Body of pancreas (tissue), 4 donors: ENCODE results near the gene SGMS1. TPM values are rescaled to one million over a fixed set of nuclear protein-coding genes. Genes with fewer than 3 reads are reported as not detected.

Experiments
- ATAC-seq: fragments of 150-250 bp; one replicate; pipeline ENCODE4 v1.9.1; 2016
- DNase-seq, 4 donors: peaks; one replicate each; pipeline ENCODE4 v3.0.0-alpha.2; 2019
- H3K27ac ChIP-seq, 4 donors: fragments of 200-600 bp; sonication (generic); 1 replicate in 3 of 4; 2 replicates in 1 of 4; pipeline versions ENCODE4 v1.5.1 to v1.6.1; 2016 to 2019; ENCODE audit warnings: mild to moderate bottlenecking in 1 of 4, mixed read lengths in 1 of 4, moderate library complexity in 1 of 4
- H3K27me3 ChIP-seq, 2 donors: fragments of 200-600 bp; sonication (generic); one replicate each; pipeline ENCODE4 v1.6.0; 2016; ENCODE audit warnings: mild to moderate bottlenecking in 1 of 2
- H3K36me3 ChIP-seq, 2 donors: fragments of 200-600 bp; sonication (generic); replicated peaks in 1 of 2; 2 replicates each; pipeline ENCODE4 v1.5.1; 2016; ENCODE audit warnings: low read depth in 2 of 2; ENCODE audit not compliant: insufficient read depth in 1 of 2
- H3K4me1 ChIP-seq: fragments of 200-600 bp; sonication (generic); one replicate; pipeline ENCODE4 v1.6.0; 2016
- H3K4me3 ChIP-seq, 2 donors: fragments of 200-600 bp; sonication (generic); 1 replicate in 1 of 2; 2 replicates in 1 of 2; pipeline ENCODE4 v1.5.1; 2016 to 2019
- H3K9me3 ChIP-seq, 3 donors: fragments of 200-600 bp; sonication (generic); 1 replicate in 2 of 3; 2 replicates in 1 of 3; pipeline ENCODE4 v1.5.1; 2016
- CTCF ChIP-seq, 7 experiments: fragments of 450-650 bp in 4 of 7; fragments of 200-600 bp in 3 of 7; sonication (generic) in 3 of 7; IDR thresholded peaks; one replicate each; pipeline ENCODE4 v1.5.1; 2016 to 2019; ENCODE audit warnings: antibody characterized with exemption in 7 of 7
- POLR2A ChIP-seq, 3 donors: fragments of 450-650 bp; IDR thresholded peaks; one replicate each; pipeline ENCODE4 v1.6.1; 2016; ENCODE audit warnings: antibody characterized with exemption in 3 of 3, mild to moderate bottlenecking in 2 of 3
- WGBS, 2 donors: methylation state at CpG; one replicate each; pipeline ENCODE4 v1.1.5; 2017; 5-methylcytosine and 5-hydroxymethylcytosine counted together
- intact Hi-C: fragments of 100-400 bp; cut with DNase I; formaldehyde crosslinking; loops from one replicate; pipeline ENCODE4 v1.15.1; 2023
- total RNA-seq, 2 donors: library from RNA; depleted of rRNA; stranded (reverse); fragments of >200 nt; gene quantifications; one replicate each; pipeline ENCODE4 v1.1.0, GENCODE V29; 2016

Gene SGMS1
- total RNA-seq, 2 donors from 2014 or later = 46.2 to 68.9 TPM

- H3K4me1 ChIP-seq = no peaks in the 10 kb centered on the region
- no peaks in the 10 kb centered on the region for H3K27me3 ChIP-seq
- no peak for TF ChIP-seq POLR2A (IDR thresholded peaks at IDR 0.05)
- TF ChIP-seq CTCF (IDR thresholded peaks at IDR 0.05) = no peak
- no peak overlapping the region for H3K4me3 ChIP-seq
- ATAC-seq = no peak
- DNase-seq = peak in 1 of 4 donors; percentile 22
- no peak overlapping the region for H3K27ac ChIP-seq
- no peaks in the 10 kb centered on the region for H3K36me3 ChIP-seq
- intact Hi-C loops = no loop called here
- no peaks in the 10 kb centered on the region for H3K9me3 ChIP-seq
- 18% methylated on average over 2 of the region's 2 CpGs for WGBS, 2 donors
Measured at GRCh38 chr10:50286517-50286916, 337.2 kb downstream of the SGMS1 start.

- no peaks in the 10 kb centered on the region for H3K9me3 ChIP-seq
- no peaks in the 10 kb centered on the region for H3K4me1 ChIP-seq
- no peak overlapping the region for H3K27ac ChIP-seq
- ATAC-seq (no peak), DNase-seq (no peak)
- WGBS, 2 donors = 76 to 82% methylated on average over 4 of the region's 4 CpGs
- H3K4me3 ChIP-seq = no peak overlapping the region
- TF ChIP-seq POLR2A (IDR thresholded peaks at IDR 0.05) = no peak
- TF ChIP-seq CTCF (IDR thresholded peaks at IDR 0.05) = no peak
- intact Hi-C loops = no loop called here
- no peaks in the 10 kb centered on the region for H3K27me3 ChIP-seq
- H3K36me3 ChIP-seq = no peaks in the 10 kb centered on the region
Measured at GRCh38 chr10:50281967-50282522, 341.7 kb downstream of the SGMS1 start.

- ATAC-seq (no peak), DNase-seq (no peak)
- no peaks in the 10 kb centered on the region for H3K9me3 ChIP-seq
- WGBS, 2 donors = 83% methylated on average over 8 of the region's 8 CpGs
- no peak overlapping the region for H3K4me3 ChIP-seq
- no peaks in the 10 kb centered on the region for H3K27me3 ChIP-seq
- intact Hi-C loops = no loop called here
- H3K36me3 ChIP-seq = no peaks in the 10 kb centered on the region
- no peak for TF ChIP-seq POLR2A (IDR thresholded peaks at IDR 0.05)
- no peak for TF ChIP-seq CTCF (IDR thresholded peaks at IDR 0.05)
- H3K4me1 ChIP-seq = no peaks in the 10 kb centered on the region
- H3K27ac ChIP-seq = no peak overlapping the region
Measured at GRCh38 chr10:50281210-50281966, 342.4 kb downstream of the SGMS1 start.

- no peaks in the 10 kb centered on the region for H3K4me1 ChIP-seq
- WGBS, 2 donors = 45 to 51% methylated on average over 5 of the region's 5 CpGs
- no peaks in the 10 kb centered on the region for H3K36me3 ChIP-seq
- H3K9me3 ChIP-seq = no peaks in the 10 kb centered on the region
- ATAC-seq (no peak), DNase-seq (no peak)
- H3K27ac ChIP-seq = no peak overlapping the region
- intact Hi-C loops = no loop called here
- H3K4me3 ChIP-seq = no peak overlapping the region
- no peaks in the 10 kb centered on the region for H3K27me3 ChIP-seq
- TF ChIP-seq POLR2A (IDR thresholded peaks at IDR 0.05) (no peak), CTCF (IDR thresholded peaks at IDR 0.05) (no peak)
Measured at GRCh38 chr10:50280049-50280841, 343.5 kb downstream of the SGMS1 start.
